T-cell (primary cell): Measurements from ENCODE around the gene FUZ. TPM values are rescaled to one million over a fixed set of nuclear protein-coding genes. Genes with fewer than 3 reads are reported as not detected.

Experiments
- ATAC-seq, 4 experiments: fragments of 200-7000 bp in 3 of 4; fragments of 150-1000 bp in 1 of 4; cut with Tn5 transposase; replicated peaks in 1 of 4; 1 replicate in 3 of 4; 2 replicates in 1 of 4; pipeline ENCODE4 v1.10.0; 2021; ENCODE audit warnings: moderate library complexity in 3 of 4, mild to moderate bottlenecking in 2 of 4, moderate number of reproducible peaks in 1 of 4
- CTCF ChIA-PET, 2 donors: fragments of 300-600 bp; sonication (Branson Sonifier 250); formaldehyde crosslinking; loops; one replicate each; lab custom pipeline; 2022; ENCODE audit warnings: antibody characterized with exemption in 2 of 2; lab: Charles Lee
- POLR2A ChIA-PET, 2 donors: fragments of 300-600 bp; sonication (Branson Sonifier 250); formaldehyde crosslinking; loops; one replicate each; lab custom pipeline; 2022; ENCODE audit warnings: antibody characterized with exemption in 2 of 2; lab: Charles Lee
- DNase-seq, 35 experiments: peaks; one replicate each; pipeline versions ENCODE4 v3.0.0 to v3.0.0-alpha.2; 2013 to 2023
- H3K27ac ChIP-seq: one replicate; pipeline ENCODE4 v1.5.1; 2013; ENCODE audit warnings: low read length
- H3K27me3 ChIP-seq, 2 experiments: replicated peaks in 1 of 2; 1 replicate in 1 of 2; 2 replicates in 1 of 2; pipeline versions ENCODE4 v1.6.1 to v1.7.0; 2013; ENCODE audit warnings: low read length in 1 of 2, mixed read lengths in 1 of 2; ENCODE audit not compliant: control insufficient read depth in 2 of 2, insufficient read depth in 2 of 2; ENCODE audit errors: extremely low read depth in 1 of 2
- H3K36me3 ChIP-seq, 2 donors: 1 replicate in 1 of 2; 2 replicates in 1 of 2; pipeline versions ENCODE4 v1.6.1 to v1.7.0; 2013; ENCODE audit warnings: low read length in 1 of 2; ENCODE audit not compliant: control insufficient read depth in 2 of 2, insufficient read depth in 1 of 2; ENCODE audit errors: extremely low read depth in 1 of 2
- H3K4me1 ChIP-seq, 2 experiments: 1 replicate in 1 of 2; 2 replicates in 1 of 2; pipeline versions ENCODE4 v1.6.1 to v1.7.0; 2013; ENCODE audit warnings: low read length in 2 of 2, mixed read lengths in 1 of 2; ENCODE audit not compliant: insufficient read depth in 2 of 2, control insufficient read depth in 1 of 2; ENCODE audit errors: extremely low read depth in 1 of 2
- H3K4me3 ChIP-seq, 2 donors: 1 replicate in 1 of 2; 2 replicates in 1 of 2; pipeline versions ENCODE4 v1.5.1 to v1.7.0; 2013; ENCODE audit warnings: mild to moderate bottlenecking in 2 of 2, low read length in 1 of 2, moderate library complexity in 1 of 2; ENCODE audit not compliant: control insufficient read depth in 1 of 2; ENCODE audit errors: extremely low read depth in 1 of 2
- H3K9me3 ChIP-seq: 2 replicates; pipeline ENCODE4 v1.7.0; 2013
- H3K27ac Mint-ChIP-seq, 2 donors: one replicate each; pipeline ENCODE4 v1.8.0; 2020 to 2021; ENCODE audit warnings: mild to moderate bottlenecking in 2 of 2, mixed read lengths in 2 of 2
- H3K27me3 Mint-ChIP-seq, 2 donors: one replicate each; pipeline ENCODE4 v1.8.0; 2021 to 2022; ENCODE audit warnings: mixed read lengths in 2 of 2
- H3K36me3 Mint-ChIP-seq: one replicate; pipeline ENCODE4 v1.8.0; 2021; ENCODE audit warnings: mixed read lengths
- H3K4me1 Mint-ChIP-seq, 3 donors: one replicate each; pipeline ENCODE4 v1.8.0; 2020 to 2022; ENCODE audit warnings: mixed read lengths in 3 of 3, mild to moderate bottlenecking in 1 of 3
- H3K4me3 Mint-ChIP-seq, 3 donors: one replicate each; pipeline ENCODE4 v1.8.0; 2020 to 2022; ENCODE audit warnings: mild to moderate bottlenecking in 3 of 3, mixed read lengths in 3 of 3, moderate library complexity in 3 of 3
- H3K9me3 Mint-ChIP-seq, 3 donors: one replicate each; pipeline ENCODE4 v1.8.0; 2020 to 2022; ENCODE audit warnings: mixed read lengths in 3 of 3
- WGBS: methylation state at CpG from one replicate; pipeline ENCODE4 v1.1.5; 2013; ENCODE audit warnings: missing lambda C conversion rate; ENCODE audit not compliant: insufficient coverage; 5-methylcytosine and 5-hydroxymethylcytosine counted together
- total RNA-seq, 35 experiments: library from RNA in 6 of 35; stranded (reverse) in 6 of 35; fragments of 120-200 nt in 1 of 35; gene quantifications; one replicate each; pipeline versions ENCODE4 v1.2.1 to v1.2.4 and lab custom pipeline; 2013 to 2026

Gene FUZ
- total RNA-seq, 5 donors from 2014 or later (not counting 1 experiment from before 2014, with no cell fraction given) = 12.8 to 31.2 (median 23.7) TPM

- Mint-ChIP-seq H3K4me1 (peaks cover 0 to 1% (median 0%) of the 10 kb centered on the region in 3 donors), H3K27ac (no peak overlapping the region), H3K36me3 (peaks cover 52% of the 10 kb centered on the region), H3K27me3 (no peaks in the 10 kb centered on the region), H3K9me3 (no peaks in the 10 kb centered on the region), H3K4me3 (no peak overlapping the region)
- H3K9me3 ChIP-seq = no peaks in the 10 kb centered on the region
- ATAC-seq (no peak), DNase-seq (no peak)
- 98% methylated on average over 15 of the region's 20 CpGs for WGBS
- H3K27ac ChIP-seq = no peak overlapping the region
- peaks cover 22 to 67% of the 10 kb centered on the region in 2 donors for H3K36me3 ChIP-seq
- no peaks in the 10 kb centered on the region for H3K4me1 ChIP-seq
- H3K27me3 ChIP-seq = no peaks in the 10 kb centered on the region
- ChIA-PET CTCF (interaction anchor here in 1 of 2 donors (0.6 kb wide), 1 partner anchor 992 kb away, joined by 4 read pairs; no protein-coding TSS in a partner anchor), POLR2A (no interaction called here)
- no peak overlapping the region for H3K4me3 ChIP-seq
Measured at GRCh38 chr19:49836176-49837008, 23.3 kb upstream of the FUZ start.

DNA sequence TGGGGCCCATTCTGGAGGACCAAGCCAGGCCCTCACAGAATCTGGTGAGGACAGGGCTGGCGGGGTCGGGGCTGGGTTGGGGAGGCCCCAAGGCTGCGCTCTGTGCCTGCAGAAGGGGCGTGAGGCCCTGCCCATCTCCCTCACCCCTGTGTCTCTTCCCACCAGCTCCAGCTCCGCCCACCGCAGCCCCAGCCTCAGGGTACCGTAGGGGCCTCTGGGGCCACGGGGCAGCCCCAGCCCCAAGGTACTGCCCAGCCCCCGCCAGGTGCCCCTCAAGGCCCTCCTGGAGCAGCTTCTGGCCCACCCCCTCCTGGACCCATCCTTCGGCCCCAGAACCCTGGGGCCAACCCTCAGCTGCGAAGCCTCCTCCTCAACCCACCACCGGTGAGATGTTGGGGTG lies 22.5 kb upstream of the FUZ start:
- ATAC-seq (no peak), DNase-seq (no peak)
- H3K4me3 Mint-ChIP-seq = no peak overlapping the region
- 96% methylated on average over 7 of the region's 12 CpGs for WGBS
- no peaks in the 10 kb centered on the region for H3K27me3 ChIP-seq
- no peak overlapping the region for H3K27ac ChIP-seq
- H3K4me1 Mint-ChIP-seq = peaks cover 0 to 1% (median 0%) of the 10 kb centered on the region in 3 donors
- H3K36me3 ChIP-seq = peaks cover 23 to 75% of the 10 kb centered on the region in 2 donors
- no peaks in the 10 kb centered on the region for H3K9me3 Mint-ChIP-seq
- no peaks in the 10 kb centered on the region for H3K27me3 Mint-ChIP-seq
- ChIA-PET POLR2A (no interaction called here), CTCF (no interaction called here)
- no peak overlapping the region for H3K27ac Mint-ChIP-seq
- no peaks in the 10 kb centered on the region for H3K4me1 ChIP-seq
- no peak overlapping the region for H3K4me3 ChIP-seq
- H3K36me3 Mint-ChIP-seq = peaks cover 54% of the 10 kb centered on the region
- no peaks in the 10 kb centered on the region for H3K9me3 ChIP-seq

DNA sequence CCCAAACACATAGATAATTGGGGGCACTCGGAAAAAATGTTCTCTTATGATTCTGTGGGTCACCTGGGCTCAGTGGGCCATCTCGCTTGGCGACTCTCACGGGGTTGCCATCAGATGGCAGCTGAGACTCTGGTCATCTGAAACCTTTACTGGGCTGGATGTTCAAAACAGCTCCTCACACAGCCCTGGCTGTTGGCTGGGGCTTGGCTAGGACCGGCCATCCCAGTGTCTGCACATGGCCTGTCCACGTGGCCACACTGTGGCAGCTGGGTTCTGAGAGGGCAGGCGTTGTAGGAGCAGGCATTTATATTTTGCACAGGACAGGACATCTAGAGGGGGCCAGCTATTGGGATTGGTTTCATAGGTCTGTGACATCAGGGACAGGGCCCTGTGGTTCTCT lies 20.5 kb upstream of the FUZ start:
- DNase-seq (no peak), ATAC-seq (no peak)
- 97% methylated on average over 6 of the region's 7 CpGs for WGBS
- Mint-ChIP-seq H3K36me3 (peaks cover 46% of the 10 kb centered on the region), H3K9me3 (no peaks in the 10 kb centered on the region), H3K27me3 (no peaks in the 10 kb centered on the region), H3K4me1 (peaks cover 0 to 1% (median 0%) of the 10 kb centered on the region in 3 donors), H3K4me3 (no peak overlapping the region), H3K27ac (no peak overlapping the region)
- no peak overlapping the region for H3K27ac ChIP-seq
- no peaks in the 10 kb centered on the region for H3K4me1 ChIP-seq
- POLR2A ChIA-PET = no interaction called here
- H3K36me3 ChIP-seq = peaks cover 31 to 80% of the 10 kb centered on the region in 2 donors
- H3K4me3 ChIP-seq = no peak overlapping the region
- no peaks in the 10 kb centered on the region for H3K27me3 ChIP-seq
- CTCF ChIA-PET = no interaction called here
- H3K9me3 ChIP-seq = no peaks in the 10 kb centered on the region

DNA sequence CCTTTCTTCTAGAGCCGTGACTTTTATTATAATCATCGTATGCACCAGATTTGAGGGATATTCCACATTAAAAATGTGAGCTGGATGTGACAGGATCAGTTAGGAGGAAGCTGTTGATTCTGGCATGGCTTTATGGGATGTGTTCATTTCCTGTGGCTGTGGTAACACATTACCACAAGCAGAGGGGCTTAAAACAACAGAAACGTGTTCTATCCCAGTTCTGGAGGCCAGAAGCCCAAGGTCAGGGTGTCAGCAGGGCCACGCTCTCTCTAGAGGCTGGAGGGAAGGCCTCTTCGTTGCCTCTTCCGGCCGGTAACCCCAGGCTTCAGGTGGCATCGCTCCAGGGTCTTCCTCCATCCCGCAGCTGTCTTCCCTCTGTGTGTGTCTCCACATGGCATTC lies 19.5 kb upstream of the FUZ start:
- peaks cover 34 to 76% of the 10 kb centered on the region in 2 donors for H3K36me3 ChIP-seq
- POLR2A ChIA-PET = no interaction called here
- no peaks in the 10 kb centered on the region for H3K9me3 Mint-ChIP-seq
- no peaks in the 10 kb centered on the region for H3K27me3 ChIP-seq
- ATAC-seq (no peak), DNase-seq (no peak)
- H3K27me3 Mint-ChIP-seq = no peaks in the 10 kb centered on the region
- no peak overlapping the region for H3K4me3 ChIP-seq
- H3K36me3 Mint-ChIP-seq = peaks cover 38% of the 10 kb centered on the region
- no peak overlapping the region for H3K27ac Mint-ChIP-seq
- 48% methylated on average over 2 of the region's 9 CpGs for WGBS
- no peak overlapping the region for H3K27ac ChIP-seq
- H3K4me1 ChIP-seq = no peaks in the 10 kb centered on the region
- no peak overlapping the region for H3K4me3 Mint-ChIP-seq
- peaks cover 0 to 1% (median 0%) of the 10 kb centered on the region in 3 donors for H3K4me1 Mint-ChIP-seq
- CTCF ChIA-PET = interaction anchor here in 1 of 2 donors (0.6 kb wide), 1 partner anchor 735 kb away, joined by 3 read pairs; no protein-coding TSS in a partner anchor
- no peaks in the 10 kb centered on the region for H3K9me3 ChIP-seq

DNA sequence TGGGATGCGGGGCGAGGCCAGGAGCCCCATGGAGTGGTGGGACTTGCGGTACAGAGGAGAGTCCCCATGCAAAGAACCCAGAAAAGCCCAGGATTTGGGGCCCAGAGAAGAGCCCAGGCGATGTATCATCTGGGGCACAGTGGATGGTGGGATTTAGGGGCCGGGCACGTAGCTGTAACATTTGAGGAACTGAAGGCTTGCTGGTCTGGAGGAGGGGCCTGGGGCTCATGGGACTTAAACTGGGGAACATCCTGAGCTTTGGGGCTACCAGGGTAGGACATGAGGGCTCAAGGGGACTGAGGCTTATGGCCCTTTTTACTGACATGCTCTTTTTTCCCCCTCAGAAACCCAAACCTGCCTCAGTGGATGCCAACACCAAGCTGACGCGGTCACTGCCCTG lies 18.5 kb upstream of the FUZ start:
- no peak for ATAC-seq
- peaks cover 29 to 80% of the 10 kb centered on the region in 2 donors for H3K36me3 ChIP-seq

GRCh38 chr19:49830766-49831165 lies 17.7 kb upstream of the FUZ start:
- no peak overlapping the region for H3K27ac Mint-ChIP-seq
- 89% methylated on average over 7 of the region's 12 CpGs for WGBS
- H3K27me3 Mint-ChIP-seq = no peaks in the 10 kb centered on the region
- ChIA-PET POLR2A (interaction anchor here in 1 of 2 donors (0.7 kb wide), 1 partner anchor 98 kb away, joined by 3 read pairs; no protein-coding TSS in a partner anchor), CTCF (no interaction called here)
- H3K9me3 Mint-ChIP-seq = no peaks in the 10 kb centered on the region
- Histone ChIP-seq H3K4me3 (no peak overlapping the region), H3K9me3 (no peaks in the 10 kb centered on the region), H3K27ac (no peak overlapping the region), H3K4me1 (no peaks in the 10 kb centered on the region), H3K27me3 (no peaks in the 10 kb centered on the region), H3K36me3 (peaks cover 29 to 79% of the 10 kb centered on the region in 2 donors)
- H3K36me3 Mint-ChIP-seq = peaks cover 44% of the 10 kb centered on the region
- DNase-seq (no peak), ATAC-seq (no peak)
- H3K4me1 Mint-ChIP-seq = peaks cover 0 to 5% (median 3%) of the 10 kb centered on the region in 3 donors
- H3K4me3 Mint-ChIP-seq = no peak overlapping the region

More for the DNA sequence above, 18.5 kb upstream of the FUZ start:
- ChIA-PET POLR2A (no interaction called here), CTCF (no interaction called here)
- H3K36me3 Mint-ChIP-seq = peaks cover 38% of the 10 kb centered on the region
- DNase-seq = no peak
- no peaks in the 10 kb centered on the region for H3K9me3 ChIP-seq
- no peak overlapping the region for H3K27ac Mint-ChIP-seq
- H3K9me3 Mint-ChIP-seq = no peaks in the 10 kb centered on the region
- H3K27me3 ChIP-seq = no peaks in the 10 kb centered on the region
- H3K4me3 ChIP-seq = no peak overlapping the region
- WGBS = 100% methylated on average over 3 of the region's 8 CpGs
- H3K4me1 ChIP-seq = no peaks in the 10 kb centered on the region
- H3K27me3 Mint-ChIP-seq = no peaks in the 10 kb centered on the region
- no peak overlapping the region for H3K27ac ChIP-seq
- no peak overlapping the region for H3K4me3 Mint-ChIP-seq
- H3K4me1 Mint-ChIP-seq = peaks cover 0 to 3% (median 1%) of the 10 kb centered on the region in 3 donors
